Liver (tissue), 9 donors: ENCODE data around the gene GLP2R. TPM values are rescaled to one million over a fixed set of nuclear protein-coding genes. Genes with fewer than 3 reads are reported as not detected.
A peak's percentile ranks its signal among the peaks of the same experiment; 100 is the strongest.

Experiments used
- DNase-seq: peaks from one replicate; pipeline ENCODE4 v3.0.0-alpha.2; 2017; ENCODE audit warnings: low spot score
- H3K27ac ChIP-seq, 2 donors: one replicate each; pipeline ENCODE4 v1.7.0; 2013; ENCODE audit warnings: inconsistent platforms in 2 of 2, low read length in 2 of 2, control low read depth in 1 of 2, low read depth in 1 of 2, mild to moderate bottlenecking in 1 of 2
- H3K27me3 ChIP-seq, 4 donors: one replicate each; pipeline versions ENCODE4 v1.6.1 to v1.7.0; 2013; ENCODE audit warnings: low read length in 3 of 4, inconsistent platforms in 1 of 4, mild to moderate bottlenecking in 1 of 4, moderate library complexity in 1 of 4; ENCODE audit not compliant: control insufficient read depth in 4 of 4, insufficient read depth in 4 of 4
- H3K36me3 ChIP-seq, 4 donors: one replicate each; pipeline versions ENCODE4 v1.6.1 to v1.7.0; 2013; ENCODE audit warnings: low read length in 3 of 4, mild to moderate bottlenecking in 3 of 4, low read depth in 1 of 4, moderate library complexity in 1 of 4; ENCODE audit not compliant: control insufficient read depth in 4 of 4, insufficient read depth in 3 of 4
- H3K4me1 ChIP-seq, 4 donors: one replicate each; pipeline versions ENCODE4 v1.6.1 to v1.7.0; 2013; ENCODE audit warnings: low read length in 3 of 4, mild to moderate bottlenecking in 3 of 4, moderate library complexity in 1 of 4; ENCODE audit not compliant: control insufficient read depth in 4 of 4, insufficient read depth in 4 of 4
- H3K4me3 ChIP-seq, 3 donors: one replicate each; pipeline versions ENCODE4 v1.6.1 to v1.7.0; 2013; ENCODE audit warnings: low read length in 3 of 3, control low read depth in 1 of 3, low read depth in 1 of 3, mild to moderate bottlenecking in 1 of 3
- H3K9ac ChIP-seq, 2 donors: one replicate each; pipeline ENCODE4 v1.7.0; 2013; ENCODE audit warnings: low read length in 2 of 2, mild to moderate bottlenecking in 2 of 2, moderate library complexity in 2 of 2, control low read depth in 1 of 2, low read depth in 1 of 2
- H3K9me3 ChIP-seq, 4 donors: one replicate each; pipeline versions ENCODE4 v1.6.1 to v1.7.0; 2013; ENCODE audit warnings: low read length in 3 of 4; ENCODE audit not compliant: control insufficient read depth in 4 of 4
- EGR1 ChIP-seq, 2 donors: IDR thresholded peaks; 2 replicates each; pipeline ENCODE4 v1.6.1; 2016 to 2018; ENCODE audit warnings: antibody characterized with exemption in 2 of 2, low read depth in 2 of 2
- FOXA1 ChIP-seq: IDR thresholded peaks from 2 replicates; pipeline ENCODE4 v1.6.1; 2016; ENCODE audit warnings: antibody characterized with exemption
- FOXA2 ChIP-seq: IDR thresholded peaks from 2 replicates; pipeline ENCODE4 v1.6.1; 2016; ENCODE audit warnings: antibody characterized with exemption
- GABPA ChIP-seq, 2 donors: IDR thresholded peaks in 1 of 2; conservative IDR thresholded peaks in 1 of 2; 2 replicates each; pipeline ENCODE4 v1.6.1; 2016; ENCODE audit warnings: antibody characterized with exemption in 2 of 2, mild to moderate bottlenecking in 1 of 2, moderate library complexity in 1 of 2
- RAD21 ChIP-seq, 2 donors: IDR thresholded peaks; 2 replicates each; pipeline ENCODE4 v1.6.1; 2016; ENCODE audit warnings: antibody characterized with exemption in 2 of 2, mild to moderate bottlenecking in 2 of 2
- RXRA ChIP-seq, 2 donors: IDR thresholded peaks; 2 replicates each; pipeline ENCODE4 v1.6.1; 2017 to 2018; ENCODE audit warnings: antibody characterized with exemption in 2 of 2, mild to moderate bottlenecking in 1 of 2
- SP1 ChIP-seq: IDR thresholded peaks from 2 replicates; pipeline ENCODE4 v1.6.1; 2018; ENCODE audit warnings: antibody characterized with exemption, mild to moderate bottlenecking
- TAF1 ChIP-seq: conservative IDR thresholded peaks from 2 replicates; pipeline ENCODE4 v1.6.1; 2016; ENCODE audit warnings: antibody characterized with exemption, mild to moderate bottlenecking
- YY1 ChIP-seq: IDR thresholded peaks from 2 replicates; pipeline ENCODE4 v1.6.1; 2016; ENCODE audit warnings: antibody characterized with exemption, mild to moderate bottlenecking
- WGBS: extraction: QIAGEN DNeasy Blood & Tissue Kit; methylation state at CpG from one replicate; pipeline ENCODE4 v1.1.7; 2013; 5-methylcytosine and 5-hydroxymethylcytosine counted together
- polyA plus RNA-seq, 2 donors: library from polyadenylated mRNA; stranded (reverse) in 1 of 2; unstranded in 1 of 2; fragments of 200-250 nt in 1 of 2; fragments of >200 nt in 1 of 2; fragmentation: Nextera tagmentation in 1 of 2; extraction: Ambion mirVana in 1 of 2; gene quantifications; one replicate each; pipeline versions ENCODE4 v1.2.1 to v1.2.3, GENCODE V29; 2013 to 2015
- total RNA-seq, 2 donors: library from RNA; depleted of rRNA; stranded (reverse); fragments of >200 nt; gene quantifications; one replicate each; pipeline ENCODE4 v1.2.3, GENCODE V29; 2014
- TF ChIP-seq, protein P1 (sequence below): fragments of 150-350 bp; IDR thresholded peaks from 2 replicates; pipeline ENCODE4 v1.5.1; 2017; ENCODE audit warnings: improper control_type of control experiment, low read depth, low read length; ENCODE audit not compliant: missing input control
- TF ChIP-seq, protein P2 (sequence below): IDR thresholded peaks from 2 replicates; pipeline ENCODE4 v1.6.1; 2016; ENCODE audit warnings: antibody characterized with exemption
- TF ChIP-seq, protein P3 (sequence below): IDR thresholded peaks from 2 replicates; pipeline ENCODE4 v1.6.1; 2016; ENCODE audit warnings: antibody characterized with exemption
- TF ChIP-seq, protein P4 (sequence below): IDR thresholded peaks from 2 replicates; pipeline ENCODE4 v1.6.1; 2016; ENCODE audit warnings: antibody characterized with exemption, mild to moderate bottlenecking
- TF ChIP-seq, protein P5 (sequence below): IDR thresholded peaks from 2 replicates; pipeline ENCODE4 v1.6.1; 2016; ENCODE audit warnings: antibody characterized with exemption
- donor health status: healthy.
- donor health status: healthy.
- donor health status: healthy.
- donor health status: healthy.
- donor health status: healthy.

Gene GLP2R
- total and polyA plus RNA-seq, 4 donors = 0.39 to 1.4 (median 0.58) TPM

DNA sequence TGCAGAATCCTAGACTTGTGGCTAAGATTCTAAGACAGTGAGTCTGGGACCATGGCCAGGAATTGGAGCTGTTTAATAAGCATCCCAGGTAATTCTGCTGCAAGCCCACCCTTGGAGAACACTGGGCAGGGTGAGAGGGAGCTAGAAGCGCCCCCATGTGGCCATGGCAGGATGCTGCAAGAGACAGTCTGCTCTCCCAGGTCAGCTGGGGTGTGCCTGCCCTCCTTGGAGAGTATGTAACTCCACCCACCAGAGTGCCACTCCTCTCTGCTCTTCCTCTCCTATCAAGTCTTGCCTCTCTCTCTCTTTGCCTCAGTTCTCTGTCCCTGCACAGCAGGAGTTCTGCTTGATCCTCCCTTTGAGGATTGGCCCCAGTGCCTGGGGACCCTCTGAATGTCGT, 64.4 kb downstream of the GLP2R start:
- Histone ChIP-seq H3K9me3 (peaks cover 0 to 3% (median 0%) of the 10 kb centered on the region in 4 donors), H3K4me1 (no peaks in the 10 kb centered on the region), H3K27me3 (no peaks in the 10 kb centered on the region), H3K4me3 (no peak overlapping the region), H3K36me3 (no peaks in the 10 kb centered on the region), H3K27ac (no peak overlapping the region), H3K9ac (no peak overlapping the region)
- WGBS = 2% methylated on average over 2 of the region's 2 CpGs
- no peak for DNase-seq
- TF ChIP-seq, protein P1, sequence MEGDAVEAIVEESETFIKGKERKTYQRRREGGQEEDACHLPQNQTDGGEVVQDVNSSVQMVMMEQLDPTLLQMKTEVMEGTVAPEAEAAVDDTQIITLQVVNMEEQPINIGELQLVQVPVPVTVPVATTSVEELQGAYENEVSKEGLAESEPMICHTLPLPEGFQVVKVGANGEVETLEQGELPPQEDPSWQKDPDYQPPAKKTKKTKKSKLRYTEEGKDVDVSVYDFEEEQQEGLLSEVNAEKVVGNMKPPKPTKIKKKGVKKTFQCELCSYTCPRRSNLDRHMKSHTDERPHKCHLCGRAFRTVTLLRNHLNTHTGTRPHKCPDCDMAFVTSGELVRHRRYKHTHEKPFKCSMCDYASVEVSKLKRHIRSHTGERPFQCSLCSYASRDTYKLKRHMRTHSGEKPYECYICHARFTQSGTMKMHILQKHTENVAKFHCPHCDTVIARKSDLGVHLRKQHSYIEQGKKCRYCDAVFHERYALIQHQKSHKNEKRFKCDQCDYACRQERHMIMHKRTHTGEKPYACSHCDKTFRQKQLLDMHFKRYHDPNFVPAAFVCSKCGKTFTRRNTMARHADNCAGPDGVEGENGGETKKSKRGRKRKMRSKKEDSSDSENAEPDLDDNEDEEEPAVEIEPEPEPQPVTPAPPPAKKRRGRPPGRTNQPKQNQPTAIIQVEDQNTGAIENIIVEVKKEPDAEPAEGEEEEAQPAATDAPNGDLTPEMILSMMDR = peak; percentile 19
- TF ChIP-seq, protein P2, sequence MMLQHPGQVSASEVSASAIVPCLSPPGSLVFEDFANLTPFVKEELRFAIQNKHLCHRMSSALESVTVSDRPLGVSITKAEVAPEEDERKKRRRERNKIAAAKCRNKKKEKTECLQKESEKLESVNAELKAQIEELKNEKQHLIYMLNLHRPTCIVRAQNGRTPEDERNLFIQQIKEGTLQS = no peak
- peak in 1 of 2 donors; percentile 32 for TF ChIP-seq RAD21 (IDR thresholded peaks at IDR 0.05)
- TF ChIP-seq, protein P3, sequence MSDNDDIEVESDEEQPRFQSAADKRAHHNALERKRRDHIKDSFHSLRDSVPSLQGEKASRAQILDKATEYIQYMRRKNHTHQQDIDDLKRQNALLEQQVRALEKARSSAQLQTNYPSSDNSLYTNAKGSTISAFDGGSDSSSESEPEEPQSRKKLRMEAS = no peak

DNA sequence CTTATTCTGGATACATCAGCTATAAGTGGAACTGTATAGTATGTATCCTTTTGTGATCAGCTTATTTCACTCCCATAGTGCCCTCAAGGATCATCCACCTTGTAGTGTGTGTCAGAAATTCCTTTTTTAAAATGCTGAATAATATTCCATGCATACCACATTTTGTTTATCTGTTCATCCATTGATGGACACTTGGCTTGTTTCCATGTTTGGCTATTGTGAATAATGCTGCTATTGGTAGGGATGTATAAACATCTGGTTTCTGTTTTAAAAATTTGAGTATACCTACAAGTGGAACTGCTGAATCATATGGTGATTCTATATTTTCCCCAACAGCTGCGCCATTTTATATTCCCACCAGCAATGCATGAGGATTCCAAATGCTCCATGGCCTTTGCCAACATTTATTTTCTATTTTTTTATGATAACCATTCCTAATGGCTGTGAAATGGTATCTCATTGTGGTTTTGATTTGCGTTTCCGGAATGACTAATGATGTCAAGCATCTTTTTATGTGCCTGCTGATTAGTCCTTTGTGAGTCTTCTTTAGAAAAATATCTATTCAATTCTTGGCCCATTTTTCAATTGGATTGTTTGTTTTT, 67.8 kb downstream of the GLP2R start:
- H3K36me3 ChIP-seq = no peaks in the 10 kb centered on the region
- WGBS = 49% methylated on average over 3 of the region's 3 CpGs
- no peak overlapping the region for H3K4me3 ChIP-seq
- H3K27ac ChIP-seq = no peak overlapping the region
- no peak for TF ChIP-seq RAD21 (IDR thresholded peaks at IDR 0.05)
- no peak for TF ChIP-seq SP1
- TF ChIP-seq, protein P4, sequence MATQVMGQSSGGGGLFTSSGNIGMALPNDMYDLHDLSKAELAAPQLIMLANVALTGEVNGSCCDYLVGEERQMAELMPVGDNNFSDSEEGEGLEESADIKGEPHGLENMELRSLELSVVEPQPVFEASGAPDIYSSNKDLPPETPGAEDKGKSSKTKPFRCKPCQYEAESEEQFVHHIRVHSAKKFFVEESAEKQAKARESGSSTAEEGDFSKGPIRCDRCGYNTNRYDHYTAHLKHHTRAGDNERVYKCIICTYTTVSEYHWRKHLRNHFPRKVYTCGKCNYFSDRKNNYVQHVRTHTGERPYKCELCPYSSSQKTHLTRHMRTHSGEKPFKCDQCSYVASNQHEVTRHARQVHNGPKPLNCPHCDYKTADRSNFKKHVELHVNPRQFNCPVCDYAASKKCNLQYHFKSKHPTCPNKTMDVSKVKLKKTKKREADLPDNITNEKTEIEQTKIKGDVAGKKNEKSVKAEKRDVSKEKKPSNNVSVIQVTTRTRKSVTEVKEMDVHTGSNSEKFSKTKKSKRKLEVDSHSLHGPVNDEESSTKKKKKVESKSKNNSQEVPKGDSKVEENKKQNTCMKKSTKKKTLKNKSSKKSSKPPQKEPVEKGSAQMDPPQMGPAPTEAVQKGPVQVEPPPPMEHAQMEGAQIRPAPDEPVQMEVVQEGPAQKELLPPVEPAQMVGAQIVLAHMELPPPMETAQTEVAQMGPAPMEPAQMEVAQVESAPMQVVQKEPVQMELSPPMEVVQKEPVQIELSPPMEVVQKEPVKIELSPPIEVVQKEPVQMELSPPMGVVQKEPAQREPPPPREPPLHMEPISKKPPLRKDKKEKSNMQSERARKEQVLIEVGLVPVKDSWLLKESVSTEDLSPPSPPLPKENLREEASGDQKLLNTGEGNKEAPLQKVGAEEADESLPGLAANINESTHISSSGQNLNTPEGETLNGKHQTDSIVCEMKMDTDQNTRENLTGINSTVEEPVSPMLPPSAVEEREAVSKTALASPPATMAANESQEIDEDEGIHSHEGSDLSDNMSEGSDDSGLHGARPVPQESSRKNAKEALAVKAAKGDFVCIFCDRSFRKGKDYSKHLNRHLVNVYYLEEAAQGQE = no peak
- no peak for TF ChIP-seq FOXA2
- TF ChIP-seq, protein P2 = no peak
- no peak for TF ChIP-seq TAF1
- no peak for TF ChIP-seq RXRA (IDR thresholded peaks at IDR 0.05)
- TF ChIP-seq, protein P5, sequence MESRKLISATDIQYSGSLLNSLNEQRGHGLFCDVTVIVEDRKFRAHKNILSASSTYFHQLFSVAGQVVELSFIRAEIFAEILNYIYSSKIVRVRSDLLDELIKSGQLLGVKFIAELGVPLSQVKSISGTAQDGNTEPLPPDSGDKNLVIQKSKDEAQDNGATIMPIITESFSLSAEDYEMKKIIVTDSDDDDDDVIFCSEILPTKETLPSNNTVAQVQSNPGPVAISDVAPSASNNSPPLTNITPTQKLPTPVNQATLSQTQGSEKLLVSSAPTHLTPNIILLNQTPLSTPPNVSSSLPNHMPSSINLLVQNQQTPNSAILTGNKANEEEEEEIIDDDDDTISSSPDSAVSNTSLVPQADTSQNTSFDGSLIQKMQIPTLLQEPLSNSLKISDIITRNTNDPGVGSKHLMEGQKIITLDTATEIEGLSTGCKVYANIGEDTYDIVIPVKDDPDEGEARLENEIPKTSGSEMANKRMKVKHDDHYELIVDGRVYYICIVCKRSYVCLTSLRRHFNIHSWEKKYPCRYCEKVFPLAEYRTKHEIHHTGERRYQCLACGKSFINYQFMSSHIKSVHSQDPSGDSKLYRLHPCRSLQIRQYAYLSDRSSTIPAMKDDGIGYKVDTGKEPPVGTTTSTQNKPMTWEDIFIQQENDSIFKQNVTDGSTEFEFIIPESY = no peak
- TF ChIP-seq, protein P3 = no peak
- no peak for TF ChIP-seq FOXA1
- TF ChIP-seq GABPA (IDR thresholded peaks at IDR 0.05 in 1 of 2, conservative IDR thresholded peaks at IDR 0.05 in 1 of 2) = no peak
- TF ChIP-seq YY1 = no peak
- TF ChIP-seq, protein P1 = no peak
- no peak for TF ChIP-seq EGR1 (IDR thresholded peaks at IDR 0.05; ENCODE audit: low read depth in 2 of 2)
- H3K4me1 ChIP-seq = no peaks in the 10 kb centered on the region
- DNase-seq = no peak
- H3K27me3 ChIP-seq = no peaks in the 10 kb centered on the region
- no peak overlapping the region for H3K9ac ChIP-seq
- H3K9me3 ChIP-seq = no peaks in the 10 kb centered on the region
